SK-N-SH treated with all-trans-retinoic acid at 6 μM for 48 hours (cell line): Measurements from ENCODE around the gene FMNL1.

ENCODE experiments used
- ATAC-seq: fragments of 200-7000 bp; cut with Tn5 transposase; 3 replicates; pipeline ENCODE4 v1.9.1; 2020; ENCODE audit warnings: mild to moderate bottlenecking, moderate library complexity
- ARNTL ChIP-seq: fragments of 450-650 bp; formaldehyde crosslinking; IDR thresholded peaks from 2 replicates; pipeline ENCODE4 v1.5.0; 2020; ENCODE audit warnings: low read depth, mild to moderate bottlenecking, moderate library complexity, borderline replicate concordance
- BACH2 ChIP-seq: fragments of 250-450 bp; sonication (Bioruptor Pico); IDR thresholded peaks from 2 replicates; pipeline ENCODE4 v1.9.0; 2021; ENCODE audit warnings: mild to moderate bottlenecking, borderline replicate concordance
- CSDC2 ChIP-seq: fragments of 250-450 bp; sonication (Bioruptor Pico); IDR thresholded peaks from 2 replicates; pipeline ENCODE4 v1.5.0; 2020; ENCODE audit warnings: mild to moderate bottlenecking, moderate library complexity
- CSRNP3 ChIP-seq: fragments of 250-450 bp; sonication (Bioruptor Pico); IDR thresholded peaks from 2 replicates; pipeline ENCODE4 v1.5.1; 2021; ENCODE audit warnings: mild to moderate bottlenecking, moderate library complexity
- ESRRG ChIP-seq: fragments of 250-450 bp; sonication (Bioruptor Pico); IDR thresholded peaks from 2 replicates; pipeline ENCODE4 v1.6.1; 2021; ENCODE audit warnings: mild to moderate bottlenecking
- GLIS3 ChIP-seq: fragments of 250-450 bp; sonication (Bioruptor Pico); IDR thresholded peaks from 2 replicates; pipeline ENCODE4 v1.5.0; 2020; ENCODE audit warnings: mild to moderate bottlenecking, moderate library complexity
- ISL1 ChIP-seq: fragments of 250-450 bp; sonication (Bioruptor Pico); IDR thresholded peaks from 2 replicates; pipeline ENCODE4 v2.1.2; 2022; ENCODE audit warnings: mild to moderate bottlenecking, moderate library complexity
- OSR1 ChIP-seq: fragments of 250-450 bp; sonication (Bioruptor Pico); IDR thresholded peaks from 2 replicates; pipeline ENCODE4 v1.8.0; 2022; ENCODE audit warnings: moderate library complexity, mild to moderate bottlenecking, inconsistent platforms
- PATZ1 ChIP-seq: fragments of 250-450 bp; sonication (Bioruptor Pico); IDR thresholded peaks from 2 replicates; pipeline ENCODE4 v1.8.0; 2020; ENCODE audit warnings: mild to moderate bottlenecking, moderate library complexity, borderline replicate concordance
- POU6F1 ChIP-seq: fragments of 250-450 bp; sonication (Bioruptor Pico); IDR thresholded peaks from 2 replicates; pipeline ENCODE4 v1.8.0; 2021; ENCODE audit warnings: low read depth, mild to moderate bottlenecking, moderate library complexity, borderline replicate concordance
- PPARA ChIP-seq: fragments of 250-450 bp; sonication (Bioruptor Pico); IDR thresholded peaks from 2 replicates; pipeline ENCODE4 v1.5.0; 2020; ENCODE audit warnings: mild to moderate bottlenecking, borderline replicate concordance
- SNAI2 ChIP-seq: fragments of 250-450 bp; sonication (Bioruptor Pico); IDR thresholded peaks from 2 replicates; pipeline ENCODE4 v1.5.0; 2020; ENCODE audit warnings: mild to moderate bottlenecking, moderate library complexity
- TCF4 ChIP-seq: fragments of 250-450 bp; sonication (Bioruptor Pico); IDR thresholded peaks from 2 replicates; pipeline ENCODE4 v1.8.0; 2021; ENCODE audit warnings: mild to moderate bottlenecking, moderate library complexity, borderline replicate concordance
- TOX ChIP-seq: fragments of 250-450 bp; sonication (Bioruptor Pico); IDR thresholded peaks from 2 replicates; pipeline ENCODE4 v1.8.0; 2021; ENCODE audit warnings: mild to moderate bottlenecking, moderate library complexity, borderline replicate concordance
- TSHZ2 ChIP-seq: fragments of 250-450 bp; sonication (Bioruptor Pico); IDR thresholded peaks from 2 replicates; pipeline ENCODE4 v1.5.0; 2020; ENCODE audit warnings: mild to moderate bottlenecking, moderate library complexity
- ZC3H10 ChIP-seq: fragments of 250-450 bp; sonication (Bioruptor Pico); IDR thresholded peaks from 2 replicates; pipeline ENCODE4 v1.5.1; 2021; ENCODE audit warnings: mild to moderate bottlenecking, moderate library complexity
- ZFP3 ChIP-seq: fragments of 250-450 bp; sonication (Bioruptor Pico); IDR thresholded peaks from 2 replicates; pipeline ENCODE4 v1.5.0; 2020; ENCODE audit warnings: mild to moderate bottlenecking, moderate library complexity
- ZFP30 ChIP-seq: fragments of 450-650 bp; formaldehyde crosslinking; IDR thresholded peaks from 2 replicates; pipeline ENCODE4 v1.5.0; 2022; ENCODE audit warnings: mild to moderate bottlenecking, moderate library complexity
- ZNF565 ChIP-seq: fragments of 450-650 bp; formaldehyde crosslinking; conservative IDR thresholded peaks from 2 replicates; pipeline ENCODE4 v1.5.0; 2020; ENCODE audit warnings: low read depth, mild to moderate bottlenecking, moderate library complexity
- ZNF70 ChIP-seq: fragments of 450-650 bp; formaldehyde crosslinking; IDR thresholded peaks from 2 replicates; pipeline ENCODE4 v1.5.0; 2020; ENCODE audit warnings: mild to moderate bottlenecking, moderate library complexity
- ZNF8 ChIP-seq: fragments of 450-650 bp; formaldehyde crosslinking; IDR thresholded peaks from 2 replicates; pipeline ENCODE4 v1.5.0; 2020; ENCODE audit warnings: mild to moderate bottlenecking, moderate library complexity

The FMNL1 gene

GRCh38 chr17:45222996-45223538 is 1.4 kb downstream of the FMNL1 start:
- TF ChIP-seq ZNF565 (CRISPR knock-in tag) = no peak
- TF ChIP-seq ZFP30 (CRISPR knock-in tag) = no peak
- TF ChIP-seq PATZ1 (CRISPR knock-in tag) = no peak
- TF ChIP-seq TSHZ2 (CRISPR knock-in tag) = no peak
- no peak for TF ChIP-seq TCF4 (CRISPR knock-in tag)
- no peak for TF ChIP-seq BACH2 (CRISPR knock-in tag)
- no peak for TF ChIP-seq PPARA
- TF ChIP-seq ISL1 = no peak
- no peak for TF ChIP-seq CSDC2 (CRISPR knock-in tag)
- TF ChIP-seq POU6F1 = no peak
- TF ChIP-seq ZNF8 (CRISPR knock-in tag) = no peak
- TF ChIP-seq ARNTL (CRISPR knock-in tag) = no peak
- no peak for TF ChIP-seq ZNF70 (CRISPR knock-in tag)
- no peak for ATAC-seq

GRCh38 chr17:45223539-45224528 is 2.1 kb downstream of the FMNL1 start:
- ATAC-seq = no peak
- TF ChIP-seq SNAI2 (CRISPR knock-in tag) (no peak), CSRNP3 (CRISPR knock-in tag) (no peak), ZNF70 (CRISPR knock-in tag) (no peak)
- TF ChIP-seq, all 23 proteins: peak for 0

GRCh38 chr17:45224671-45225050 is 3.0 kb downstream of the FMNL1 start:
- TF ChIP-seq ZC3H10 (no peak), ESRRG (CRISPR knock-in tag) (no peak)
- TF ChIP-seq, all 23 proteins: peak for 0
- ATAC-seq = no peak

GRCh38 chr17:45225051-45225700 is 3.5 kb downstream of the FMNL1 start:
- no peak; the same call in 2 of the 3 replicates for ATAC-seq
- TF ChIP-seq OSR1 (CRISPR knock-in tag) (no peak), ZC3H10 (no peak), ZNF8 (CRISPR knock-in tag) (no peak), ZFP30 (CRISPR knock-in tag) (no peak), TOX (CRISPR knock-in tag) (no peak), ZFP3 (no peak), ISL1 (no peak), ESRRG (CRISPR knock-in tag) (no peak), TSHZ2 (CRISPR knock-in tag) (no peak), GLIS3 (CRISPR knock-in tag) (no peak), CSDC2 (CRISPR knock-in tag) (no peak), POU6F1 (no peak), SNAI2 (CRISPR knock-in tag) (no peak), ZNF565 (CRISPR knock-in tag) (no peak), ZNF70 (CRISPR knock-in tag) (no peak)
